GM18526 (cell line): Measurements from ENCODE around the gene SYP.

Source experiments
- POLR2A ChIP-seq: IDR thresholded peaks from 3 replicates; pipeline ENCODE4 v1.6.1; 2011; ENCODE audit not compliant: insufficient read length; ENCODE audit errors: extremely low read depth

Gene SYP

DNA sequence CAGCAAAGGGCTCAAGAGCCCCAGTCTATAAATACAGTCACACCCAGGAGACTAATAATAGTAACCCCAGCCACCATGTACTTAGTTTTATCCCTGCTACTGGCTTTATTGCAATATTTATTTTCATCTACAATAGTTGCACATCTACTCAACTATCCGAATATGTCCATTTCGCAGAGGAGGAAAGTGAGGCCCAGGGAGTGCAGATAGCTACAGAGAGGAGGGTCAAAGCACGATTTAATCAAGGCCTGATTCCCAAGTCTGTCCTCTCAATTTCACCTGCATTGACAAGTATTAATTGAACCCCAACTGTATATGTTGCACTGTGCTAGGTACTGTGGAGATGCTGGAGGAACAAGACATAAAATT lies 32.3 kb downstream of the SYP start:
- TF ChIP-seq POLR2A, result no peak

DNA sequence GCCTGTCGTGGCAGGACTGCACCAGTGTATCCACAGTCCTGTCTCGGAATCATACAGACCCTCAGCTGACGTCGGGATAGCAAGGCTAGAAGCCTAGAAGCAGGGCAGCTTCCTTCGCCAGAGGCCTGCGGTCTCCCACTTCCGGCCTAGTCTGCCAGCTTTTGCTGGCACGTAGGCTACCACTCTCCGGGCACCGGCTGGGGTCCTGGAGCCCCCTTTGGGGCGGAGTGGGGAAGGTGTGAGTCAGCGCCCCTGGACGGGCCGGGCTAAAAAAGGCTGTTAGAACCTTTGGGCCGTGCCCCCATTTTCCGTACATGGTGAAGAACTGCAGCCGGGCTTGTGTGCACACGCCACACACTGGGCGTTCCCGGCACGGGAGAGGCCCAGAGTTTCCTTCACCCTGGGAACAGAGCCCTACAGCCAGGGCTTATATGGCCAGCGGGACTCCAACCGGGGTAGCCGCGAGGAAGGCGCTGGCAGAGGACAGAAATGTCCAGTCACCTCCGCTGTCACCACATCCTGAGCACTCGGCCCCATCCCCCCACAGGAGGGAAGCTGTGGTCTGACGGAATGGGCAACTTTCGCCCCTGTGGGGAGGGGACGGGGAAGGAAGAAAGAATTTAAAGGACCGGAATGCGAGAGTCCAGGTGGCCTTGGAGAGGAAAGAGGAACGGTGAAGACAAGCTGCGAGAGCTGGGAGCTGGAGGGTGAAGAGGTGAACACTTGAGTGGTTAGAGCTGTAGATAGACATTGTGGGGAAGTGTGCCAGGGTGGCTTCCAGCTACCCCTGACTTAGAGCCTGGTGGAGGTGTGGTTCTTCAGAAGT lies 32.9 kb downstream of the SYP start:
- peak; percentile 43 for TF ChIP-seq POLR2A

DNA sequence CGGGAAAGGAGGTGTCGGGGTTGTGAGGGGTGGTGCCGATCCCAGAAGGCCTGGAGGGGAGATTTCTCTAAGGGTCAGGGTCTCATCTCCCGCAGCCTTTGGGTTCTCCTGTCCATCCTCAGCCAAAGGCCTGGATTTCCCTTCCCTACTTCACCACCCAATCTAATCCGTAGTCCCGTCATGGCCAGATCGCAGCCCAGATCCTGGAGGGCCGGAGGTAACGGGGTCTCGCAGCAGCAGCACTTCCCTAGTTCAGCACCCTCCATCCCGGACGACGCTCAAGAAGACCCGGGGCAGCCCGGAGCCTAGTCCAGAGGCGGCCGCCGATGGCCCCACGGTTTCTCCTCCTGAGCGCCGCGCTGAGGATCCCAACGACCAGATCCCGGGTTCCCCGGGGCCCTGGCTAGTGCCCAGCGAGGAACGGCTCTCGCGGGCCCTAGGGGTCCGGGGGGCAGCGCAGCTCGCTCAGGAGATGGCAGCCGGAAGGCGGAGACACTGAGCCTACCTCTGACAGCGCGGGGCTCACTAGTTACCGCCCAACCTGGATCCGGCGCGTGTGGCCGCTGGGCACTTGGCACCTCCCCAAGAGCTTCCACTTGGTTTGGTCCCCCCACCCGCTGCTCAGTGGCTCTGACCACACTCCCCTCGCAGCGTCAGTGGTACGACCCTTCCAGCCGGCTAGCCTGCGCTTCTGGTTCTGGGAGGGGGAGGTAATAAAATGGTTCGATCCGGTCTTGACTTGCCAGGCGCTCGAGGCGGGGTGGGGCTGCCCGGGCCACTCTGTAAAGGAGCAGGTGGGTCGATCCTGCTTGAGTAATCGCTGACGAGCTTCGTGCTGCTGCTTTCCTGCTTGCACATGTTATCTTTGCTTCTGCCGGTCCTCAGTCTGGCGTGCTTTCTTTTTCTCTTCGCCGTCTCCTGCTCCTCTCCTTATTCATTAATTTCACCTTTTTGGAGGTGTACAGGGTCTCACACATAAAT lies 33.8 kb downstream of the SYP start:
- TF ChIP-seq POLR2A, result no peak

DNA sequence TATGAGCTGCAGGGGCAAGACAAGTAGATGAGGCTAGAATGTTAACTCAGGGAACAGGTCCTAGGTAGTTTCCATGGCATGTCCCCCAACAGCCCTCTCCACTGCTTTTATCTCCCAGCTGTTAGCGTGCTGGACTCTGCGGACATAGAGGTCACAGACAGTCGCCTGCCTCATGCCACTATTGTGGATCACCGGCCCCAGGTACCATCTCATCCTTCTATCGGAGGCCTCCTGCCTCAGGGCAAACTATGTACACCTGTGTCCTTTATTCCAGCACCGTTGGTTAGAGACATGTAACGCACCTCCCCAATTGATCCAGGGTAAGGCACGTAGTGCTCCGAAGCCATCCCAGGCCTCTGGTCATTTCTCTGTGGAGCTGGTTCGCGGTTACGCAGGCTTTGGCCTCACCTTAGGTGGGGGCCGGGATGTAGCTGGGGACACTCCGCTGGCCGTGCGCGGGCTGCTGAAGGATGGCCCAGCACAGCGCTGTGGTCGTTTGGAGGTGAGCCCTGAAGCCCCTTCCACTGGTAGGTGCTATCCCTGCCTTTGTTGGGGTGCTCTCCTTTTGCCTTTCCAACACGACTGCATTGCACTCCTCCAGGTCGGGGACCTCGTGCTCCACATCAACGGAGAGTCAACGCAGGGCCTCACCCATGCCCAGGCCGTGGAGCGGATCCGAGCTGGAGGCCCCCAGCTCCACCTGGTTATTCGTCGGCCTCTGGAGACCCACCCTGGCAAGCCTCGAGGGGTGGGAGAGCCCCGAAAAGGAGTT lies 35.2 kb downstream of the SYP start:
- TF ChIP-seq POLR2A, result no peak

DNA sequence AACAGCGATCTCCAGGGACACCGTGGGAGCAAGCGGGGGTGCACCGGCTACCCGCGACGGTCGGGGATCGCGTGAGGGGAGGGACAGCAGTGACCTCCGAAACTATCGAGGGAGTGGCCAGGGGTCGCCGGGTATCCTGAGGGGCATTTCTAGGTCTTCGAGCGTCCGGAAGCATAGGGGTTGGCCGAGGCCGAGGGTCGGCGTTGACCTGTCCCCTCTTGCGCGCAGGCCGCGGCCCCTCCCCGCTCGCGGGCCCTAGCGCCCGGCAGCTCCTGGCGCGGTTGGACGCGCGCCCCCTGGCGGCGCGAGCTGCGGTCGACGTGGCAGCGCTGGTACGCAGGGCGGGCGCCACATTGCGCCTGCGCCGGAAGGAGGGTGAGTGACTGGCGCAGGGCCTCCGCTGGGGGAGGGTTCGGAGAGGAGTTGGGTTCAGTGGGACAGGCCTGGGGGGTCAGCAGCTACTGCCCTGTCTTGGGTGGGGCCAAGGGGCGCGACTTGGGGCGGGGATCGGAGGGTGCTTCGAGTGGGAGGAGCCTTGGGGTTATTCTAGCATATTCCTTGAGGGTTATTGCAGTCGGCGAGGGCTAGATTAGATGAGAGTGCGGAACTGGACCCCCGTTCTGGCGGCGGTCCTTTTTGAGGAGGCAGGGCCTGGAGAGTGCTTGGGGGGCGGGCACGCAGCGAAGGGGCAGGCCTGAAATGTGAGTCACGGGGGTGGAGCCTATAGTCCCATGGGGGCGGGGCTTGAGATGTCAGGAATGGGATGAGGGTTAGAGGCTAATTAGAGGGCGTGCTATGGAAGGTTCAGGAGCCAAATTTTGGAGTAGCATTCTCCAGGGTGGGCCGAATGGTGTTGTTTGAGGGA lies 36.2 kb downstream of the SYP start:
- TF ChIP-seq POLR2A, result no peak

DNA sequence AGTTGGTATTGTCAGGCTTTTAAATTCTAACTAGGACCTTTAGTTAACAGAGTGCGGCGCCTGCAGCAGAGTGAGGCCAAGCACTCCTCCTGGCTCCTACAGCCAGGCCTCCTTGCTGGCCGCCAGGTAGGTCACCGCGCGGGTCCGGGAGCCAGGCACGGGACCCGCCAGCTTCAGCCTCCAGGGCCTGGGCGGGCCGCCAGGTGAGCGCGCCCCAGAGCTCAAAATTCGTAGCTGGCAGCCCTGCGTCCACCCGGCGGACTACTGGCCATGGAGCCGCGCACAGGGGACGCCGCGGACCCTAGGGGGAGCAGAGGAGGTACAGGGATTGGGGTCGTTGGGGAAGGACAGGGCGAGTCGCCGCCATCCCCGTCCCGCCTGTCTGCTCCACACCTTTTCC lies 37.4 kb downstream of the SYP start, which contains the start of gene MAGIX:
Gene MAGIX (plus strand): TSS at position 139 of the 400 bp plus-strand sequence. CDS start 132 bp downstream, at position 271.
- no peak for TF ChIP-seq POLR2A

DNA sequence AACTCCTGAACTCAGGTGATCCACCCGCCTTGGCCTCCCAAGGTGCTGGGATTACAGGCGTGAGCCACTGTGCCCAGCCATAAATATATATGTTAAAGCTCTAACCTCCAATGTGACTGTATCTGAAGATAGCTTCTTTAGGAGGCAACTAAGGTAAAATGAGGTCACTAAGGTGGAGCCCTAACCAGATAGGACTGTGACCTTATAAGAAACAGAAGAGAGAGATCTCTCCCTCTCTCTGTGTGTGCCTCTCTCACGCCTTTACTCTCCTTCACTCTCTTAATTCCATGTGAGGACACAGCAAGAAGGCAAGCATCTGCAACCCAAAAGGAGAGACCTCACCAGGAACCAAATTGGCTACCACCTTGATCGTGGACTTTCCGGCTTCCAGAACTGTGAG lies 38.4 kb downstream of the SYP start:
- TF ChIP-seq POLR2A, result no peak

DNA sequence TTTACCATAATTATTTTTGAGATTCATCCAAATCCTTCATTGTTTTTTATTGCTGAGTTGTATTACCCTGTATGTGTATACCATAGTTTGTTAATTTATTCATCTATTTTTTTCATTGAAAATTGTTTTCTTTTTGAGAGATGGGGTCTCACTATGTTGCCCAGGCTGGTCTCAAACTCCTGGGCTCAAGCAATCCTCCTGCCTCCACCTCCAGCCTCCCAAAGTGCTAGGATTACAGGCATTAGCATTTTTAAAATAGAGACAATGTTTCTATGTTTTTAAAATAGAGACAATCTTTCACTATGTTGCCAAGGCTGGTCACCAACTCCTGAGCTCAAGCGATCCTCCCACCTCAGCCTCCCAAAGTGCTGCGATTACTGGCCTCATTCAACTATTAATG lies 39.1 kb downstream of the SYP start:
- TF ChIP-seq POLR2A, result no peak

DNA sequence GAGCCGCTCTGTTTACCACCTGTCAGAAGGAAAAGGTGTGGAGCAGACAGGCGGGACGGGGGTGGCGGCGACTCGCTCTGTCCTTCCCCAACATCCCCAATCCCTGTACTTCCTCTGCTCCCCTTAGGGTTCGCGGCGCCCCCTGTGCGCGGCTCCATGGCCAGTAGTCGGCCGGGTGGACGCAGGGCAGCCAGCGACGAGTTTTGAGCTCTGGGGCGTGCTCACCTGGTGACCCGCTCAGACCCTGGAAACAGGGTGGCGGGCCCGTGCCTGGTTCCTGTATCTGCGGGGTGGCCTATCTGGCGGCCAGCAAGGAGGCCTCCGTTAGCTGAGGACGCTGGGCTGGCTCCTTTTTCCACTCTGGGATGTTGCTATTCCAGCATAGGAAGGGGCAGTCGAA lies 42.8 kb downstream of the SYP start:
- no peak for TF ChIP-seq POLR2A

DNA sequence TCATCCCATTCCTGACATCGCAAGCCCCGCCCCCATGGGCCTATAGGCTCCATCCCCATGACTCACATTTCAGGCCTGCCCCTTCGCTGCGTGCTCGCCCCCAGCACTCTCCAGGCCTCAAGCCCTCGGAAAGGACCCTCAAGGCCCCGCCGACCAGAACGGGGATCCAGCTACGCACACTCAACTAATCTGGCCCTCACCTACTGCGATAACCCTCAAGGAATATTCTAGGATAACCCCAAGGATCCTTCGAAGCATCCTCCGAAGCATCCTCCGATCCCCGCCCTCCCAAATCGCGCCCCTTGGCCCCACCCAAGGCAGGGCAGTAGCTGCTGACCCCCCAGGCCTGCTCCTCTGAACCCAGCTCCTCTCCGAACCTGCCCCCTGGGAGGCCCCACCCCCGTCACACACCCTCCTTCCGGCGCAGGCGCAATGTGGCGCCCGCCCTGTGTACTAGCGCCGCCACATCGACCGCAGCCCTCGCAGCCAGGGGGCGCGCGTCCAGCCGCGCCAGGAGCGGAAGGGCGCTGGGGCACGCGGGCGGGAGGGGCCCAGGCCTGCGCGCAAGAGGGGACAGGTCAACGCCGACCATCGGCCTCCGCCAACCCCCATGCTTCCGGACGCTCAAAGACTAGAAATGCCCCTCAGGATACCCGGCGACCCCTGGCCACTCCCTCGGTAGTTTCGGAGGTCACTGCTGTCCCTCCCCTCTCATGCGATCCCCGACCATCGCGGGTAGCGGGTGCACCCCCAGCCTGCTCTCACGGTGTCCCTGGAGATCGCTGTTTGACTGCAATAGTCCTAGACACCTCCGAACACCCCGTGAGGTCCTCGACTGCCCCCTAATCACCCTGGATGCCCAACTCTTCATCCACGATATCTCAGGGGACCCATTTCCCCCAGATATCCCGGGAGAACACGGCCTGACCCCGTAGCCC lies 43.8 kb downstream of the SYP start:
- TF ChIP-seq POLR2A, result no peak

DNA sequence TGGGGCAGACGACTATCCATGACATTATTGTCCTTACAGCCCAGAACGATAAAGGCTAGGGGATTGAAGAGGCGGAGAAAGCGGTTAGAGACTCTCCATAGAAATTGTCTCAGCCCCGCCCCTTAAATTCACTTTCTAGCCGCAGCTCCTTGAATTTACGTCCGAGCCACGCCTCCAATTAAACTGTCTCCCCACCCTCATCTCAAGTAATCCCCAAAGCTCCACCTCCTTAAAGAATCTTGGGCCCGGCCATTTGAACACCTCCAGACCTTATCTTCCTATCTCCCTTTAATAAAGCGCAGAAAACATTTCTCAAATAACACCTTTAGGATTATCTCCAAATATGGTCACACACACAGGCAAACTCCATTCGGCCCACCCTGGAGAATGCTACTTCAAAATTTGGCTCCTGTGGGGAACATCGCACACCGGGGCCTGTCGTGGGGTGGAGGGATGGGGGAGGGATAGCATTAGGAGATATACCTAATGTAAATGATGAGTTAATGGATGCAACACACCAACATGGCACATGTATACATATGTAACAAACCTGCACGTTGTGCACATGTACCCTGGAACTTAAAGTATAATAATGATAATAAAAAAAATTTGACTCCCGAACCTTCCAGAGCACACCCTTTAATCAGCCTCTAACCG lies 44.6 kb downstream of the SYP start:
- no peak for TF ChIP-seq POLR2A

DNA sequence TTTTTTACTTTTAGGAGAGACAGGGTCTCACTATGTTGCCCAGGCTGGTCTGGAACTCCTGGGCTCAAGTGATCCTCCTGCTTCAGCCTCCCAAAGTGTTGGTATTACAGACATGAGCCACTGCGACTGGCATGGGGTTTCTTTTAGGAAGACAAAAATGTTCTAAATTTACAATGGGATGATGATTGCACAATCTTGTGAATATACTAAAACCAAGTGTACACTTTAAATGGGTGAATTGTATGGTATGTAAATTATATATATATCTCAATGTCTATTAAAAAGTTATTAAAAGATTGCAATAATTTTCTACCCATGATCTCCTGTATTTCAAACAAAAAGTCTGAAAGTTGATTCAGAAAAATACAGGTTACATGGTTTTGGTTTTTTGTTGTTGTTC lies 46.5 kb downstream of the SYP start:
- TF ChIP-seq POLR2A, result no peak

DNA sequence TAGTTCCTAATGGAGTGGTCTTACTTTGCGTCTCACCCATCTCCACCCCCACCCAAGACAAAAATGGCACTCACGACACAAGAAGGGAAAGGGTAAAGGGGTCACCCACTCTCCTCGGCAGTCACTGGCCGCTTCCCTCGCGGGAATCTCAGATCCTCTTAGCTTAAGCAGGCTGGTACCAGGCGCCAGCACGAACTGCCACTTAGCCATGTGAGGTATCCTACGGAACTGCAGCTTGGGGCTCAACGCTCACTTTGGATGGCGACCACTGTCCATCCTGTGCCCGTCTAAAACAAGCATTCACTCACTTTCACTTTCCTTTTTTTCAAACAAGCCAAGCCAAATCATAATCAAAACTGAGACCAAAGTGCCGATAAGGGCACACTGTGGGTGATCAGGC lies 52.1 kb downstream of the SYP start:
- TF ChIP-seq POLR2A, result no peak

DNA sequence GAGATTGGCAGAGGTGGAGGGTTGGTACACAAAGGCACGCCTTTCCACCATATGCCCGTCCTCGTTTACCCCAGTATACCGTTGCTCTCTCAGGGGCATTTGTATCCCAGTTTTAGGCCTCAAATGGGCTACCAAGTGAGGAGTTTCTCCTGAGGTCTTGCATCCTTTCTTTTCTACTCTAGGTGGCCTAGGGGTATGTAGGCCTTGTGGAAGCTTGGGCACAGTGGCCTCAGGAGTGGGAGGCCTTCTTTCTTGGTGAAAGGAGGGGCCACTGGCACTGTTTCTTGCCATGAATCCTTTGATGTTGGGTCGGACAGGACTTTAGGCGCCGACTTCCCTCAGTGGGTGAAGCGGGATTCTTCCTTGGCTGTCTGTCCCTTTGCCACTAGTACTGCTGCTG lies 52.7 kb downstream of the SYP start:
- no peak for TF ChIP-seq POLR2A
